HG03469 (cell line): ENCODE results near the gene GTF2IRD1.
"Not testable (repeated sequence)": the region's sequence is repeated elsewhere in the genome, so short reads cannot be mapped to it uniquely, and the experiment has no call there.

Experiments used
- ATAC-seq: cut with Tn5 transposase; IDR thresholded peaks from one replicate; pipeline ENCODE4 v1.9.1; 2021; ENCODE audit warnings: mild to moderate bottlenecking, moderate library complexity, moderate number of reproducible peaks; ENCODE audit not compliant: unreplicated experiment

The GTF2IRD1 gene

GRCh38 chr7:74453322-74454011 lies at the start of gene GTF2IRD1:
TSS of gene GTF2IRD1 (plus strand) at chr7:74453906. CDS start at chr7:74508081, 54,175 bp downstream.
- ATAC-seq: no peak

DNA sequence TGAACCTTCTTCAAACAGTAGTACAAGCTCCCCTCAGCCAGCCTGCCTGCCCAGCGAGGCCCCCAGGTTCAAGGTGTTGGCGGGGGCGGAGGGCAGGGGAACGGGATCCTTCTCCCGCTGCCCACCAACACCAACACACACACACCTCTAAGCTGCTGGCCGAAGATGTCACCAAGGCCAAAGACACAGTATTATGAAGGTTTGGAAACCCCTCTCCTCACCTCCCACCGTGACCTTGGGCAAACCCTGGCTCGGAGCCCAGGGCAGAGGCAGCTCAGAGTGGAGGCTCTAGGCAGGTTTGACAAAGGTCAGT lies 49.4 kb upstream of the GTF2IRD1 start:
- ATAC-seq: no peak

DNA sequence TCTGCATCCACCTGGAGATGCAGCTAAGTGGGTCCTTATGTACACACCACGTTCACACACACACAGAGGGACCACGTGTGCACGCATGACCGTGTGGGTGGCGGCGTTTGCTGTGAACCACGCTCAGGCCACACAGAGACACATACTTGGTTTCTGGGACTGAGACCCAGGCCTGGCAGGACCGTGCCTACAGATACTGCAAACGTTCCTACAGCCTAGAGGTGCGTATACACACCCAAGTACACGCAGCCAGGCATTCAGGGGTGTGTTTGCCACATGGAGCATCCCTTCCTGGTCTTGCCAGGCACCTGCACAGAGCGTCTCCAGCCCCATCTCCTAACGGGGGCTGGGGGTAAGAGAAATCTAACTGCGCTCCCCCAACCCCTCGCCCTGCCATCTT lies 49.0 kb upstream of the GTF2IRD1 start:
- no peak for ATAC-seq

DNA sequence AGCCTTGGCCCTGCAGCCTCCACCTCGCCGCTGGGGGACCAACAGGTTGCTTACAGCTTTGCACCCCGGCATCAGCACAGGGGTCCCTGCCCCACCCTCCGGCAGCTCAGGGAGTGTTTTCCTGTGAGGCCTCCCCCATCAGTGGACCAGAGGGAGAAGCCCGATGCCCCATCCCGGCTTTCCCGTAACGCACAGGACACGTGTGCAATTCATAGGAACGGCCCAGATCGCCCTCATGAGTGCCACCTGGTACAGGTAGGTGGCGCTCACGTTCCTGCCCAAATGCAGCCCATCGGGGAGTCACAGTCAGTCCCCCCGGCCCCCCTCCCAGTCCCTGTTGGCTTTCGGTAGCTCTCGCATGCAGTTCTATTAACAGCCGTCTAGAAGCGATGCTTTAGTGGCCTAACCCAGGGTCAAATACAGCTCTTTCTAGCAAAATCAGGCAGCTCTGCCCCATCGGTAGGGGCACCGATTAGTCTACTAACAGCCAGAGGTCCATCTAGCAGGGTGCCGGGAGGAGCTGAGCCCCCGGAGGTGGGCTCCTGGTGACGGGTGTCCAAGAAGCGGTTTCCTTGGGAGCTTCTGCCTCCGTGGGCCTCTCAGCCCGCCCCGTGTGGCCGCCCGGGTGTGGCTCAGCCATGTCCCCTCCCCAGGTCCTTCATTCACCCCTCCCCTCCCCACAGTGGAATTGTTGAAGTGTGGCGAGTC lies 48.4 kb upstream of the GTF2IRD1 start:
- ATAC-seq: no peak

GRCh38 chr7:74405899-74406512 lies 47.7 kb upstream of the GTF2IRD1 start:
- no peak for ATAC-seq

DNA sequence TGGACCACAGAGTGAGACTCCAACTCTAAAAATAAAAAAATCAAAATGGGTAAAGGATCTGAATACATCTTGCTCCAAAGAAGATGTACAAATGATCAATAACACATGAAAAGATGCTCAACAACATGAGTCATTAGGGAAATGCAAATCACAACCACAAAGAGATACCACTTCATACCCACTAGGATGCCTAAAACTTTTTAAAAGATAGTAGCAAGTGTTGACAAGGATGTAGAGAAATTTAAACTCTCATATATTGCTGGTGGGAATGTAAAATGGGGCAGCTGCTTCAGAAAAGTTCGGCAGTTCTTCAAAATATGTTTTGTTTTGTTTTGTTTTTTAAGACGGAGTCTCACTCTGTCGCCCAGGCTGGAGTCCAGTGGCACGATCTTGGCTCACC lies 45.7 kb upstream of the GTF2IRD1 start:
- ATAC-seq: no peak

DNA sequence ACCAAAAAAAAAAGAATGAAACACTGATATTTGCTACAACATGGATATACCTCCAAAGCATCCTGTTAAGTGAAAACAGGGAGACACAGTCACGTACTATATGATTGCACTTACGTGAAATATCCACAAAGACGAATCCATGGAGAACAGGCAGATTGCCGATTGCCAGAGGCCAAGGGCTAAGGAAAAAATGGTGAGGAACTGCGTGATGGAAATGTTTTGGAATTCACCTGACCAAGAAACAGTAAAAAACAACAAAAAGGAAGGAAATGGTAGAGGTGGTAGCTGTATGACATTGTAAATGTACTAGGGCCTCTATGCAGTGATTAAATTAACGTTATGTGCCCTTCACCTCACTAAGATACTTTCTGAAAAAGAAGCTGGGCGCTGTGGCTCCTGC lies 44.1 kb upstream of the GTF2IRD1 start:
- ATAC-seq: no peak

DNA sequence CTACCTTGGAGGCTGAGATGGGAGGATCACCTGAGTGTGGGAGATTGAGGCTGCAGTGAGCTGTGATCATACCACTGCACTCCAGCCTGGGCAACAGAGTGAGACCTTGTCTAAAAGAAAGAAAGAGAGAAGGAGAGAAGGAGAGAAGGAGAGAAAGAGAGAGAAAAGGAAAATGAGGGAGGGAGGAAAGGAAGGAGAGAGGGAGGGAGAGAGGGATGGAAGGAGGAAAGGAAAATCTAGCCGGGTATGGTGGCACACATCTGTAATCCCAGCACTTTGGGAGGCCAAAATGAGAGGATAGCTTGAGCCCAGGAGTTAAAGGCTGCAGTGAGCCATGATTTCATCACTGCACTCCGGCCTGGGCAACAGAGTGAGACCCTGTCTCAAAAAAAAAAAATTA lies 42.9 kb upstream of the GTF2IRD1 start:
- no peak for ATAC-seq

DNA sequence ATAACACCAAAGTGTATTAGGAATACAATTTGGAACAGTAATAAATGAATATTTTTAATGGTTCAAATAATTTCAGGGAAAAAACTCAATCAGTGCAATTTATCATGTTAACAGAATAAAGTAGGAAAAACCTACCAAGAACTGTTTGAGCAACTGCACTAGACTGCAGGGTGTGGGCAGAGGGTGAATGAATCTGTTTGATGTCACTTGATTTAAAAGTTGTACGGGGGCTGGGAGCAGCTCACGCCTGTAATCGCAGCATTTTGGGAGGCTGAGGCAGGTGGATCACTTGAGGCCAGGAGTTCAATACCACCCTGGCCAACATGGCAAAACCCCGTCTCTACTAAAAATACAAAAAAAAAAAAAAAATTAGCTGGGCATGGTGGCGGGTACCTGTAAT lies 42.1 kb upstream of the GTF2IRD1 start:
- ATAC-seq: not testable (repeated sequence)

GRCh38 chr7:74412056-74412455 lies 41.6 kb upstream of the GTF2IRD1 start:
- ATAC-seq: no peak

- ATAC-seq: no peak
Observed at GRCh38 chr7:74412603-74413002, 41.1 kb upstream of the GTF2IRD1 start.

DNA sequence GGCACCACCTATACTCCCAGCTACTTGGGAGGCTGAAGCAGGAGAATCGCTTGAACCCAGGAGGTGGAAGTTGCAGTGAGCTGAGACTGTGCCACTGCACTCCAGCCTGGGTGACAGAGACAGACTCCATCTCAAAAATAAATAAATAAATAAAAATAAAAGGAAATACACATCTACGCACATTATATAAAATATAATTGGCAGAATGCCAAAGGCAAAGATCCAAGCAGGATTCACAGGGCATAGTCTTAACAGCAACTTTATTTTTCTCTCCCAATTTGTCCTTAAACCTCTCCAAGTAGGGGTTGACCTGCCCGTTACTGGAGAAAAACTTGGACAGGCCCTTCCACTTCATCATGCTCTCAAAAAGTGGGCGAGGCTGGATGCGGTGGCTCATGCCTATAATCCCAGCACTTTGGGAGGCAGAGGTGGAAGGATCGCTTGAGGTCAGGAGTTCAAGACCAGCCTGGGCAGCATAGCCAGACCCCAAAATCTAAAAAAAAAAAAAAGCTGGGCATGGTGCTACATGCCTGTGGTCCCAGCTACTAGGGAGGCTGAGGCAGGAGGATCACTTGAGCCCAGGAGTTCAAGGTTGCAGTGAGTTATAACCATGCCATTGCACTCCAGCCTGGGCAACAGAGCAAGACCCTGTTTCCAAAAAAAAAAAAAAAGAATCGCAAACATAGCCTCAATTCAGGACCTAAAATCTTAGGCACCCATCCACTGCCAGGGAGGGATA lies 38.9 kb upstream of the GTF2IRD1 start:
- not testable (repeated sequence) for ATAC-seq

DNA sequence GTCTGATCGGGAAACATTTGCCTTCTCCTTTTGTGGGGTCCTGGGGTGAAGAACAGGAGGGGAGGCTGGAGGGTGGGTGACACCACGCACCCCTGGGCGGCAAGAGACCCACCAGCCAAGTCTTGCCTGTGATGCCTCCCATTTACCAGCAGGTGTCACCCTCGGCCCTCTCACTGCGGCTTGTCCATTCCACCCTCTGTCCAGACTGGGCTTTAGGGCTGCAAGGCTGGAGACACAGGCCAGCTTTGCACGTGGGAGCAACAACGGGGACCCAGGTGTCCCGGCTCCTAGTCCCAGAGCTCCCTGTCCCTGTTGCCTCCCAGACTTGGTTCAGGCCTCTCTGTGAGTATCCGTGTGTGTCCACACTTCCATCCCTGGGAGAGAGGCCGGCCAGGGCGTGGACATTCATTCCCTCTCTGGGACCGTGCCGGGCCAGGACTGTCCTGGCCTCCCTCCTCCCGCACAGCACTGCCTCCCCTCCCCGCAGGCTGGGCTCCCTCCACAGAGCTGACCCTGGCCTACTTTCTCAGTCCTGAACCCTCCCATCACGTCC lies 36.2 kb upstream of the GTF2IRD1 start:
- ATAC-seq: no peak

DNA sequence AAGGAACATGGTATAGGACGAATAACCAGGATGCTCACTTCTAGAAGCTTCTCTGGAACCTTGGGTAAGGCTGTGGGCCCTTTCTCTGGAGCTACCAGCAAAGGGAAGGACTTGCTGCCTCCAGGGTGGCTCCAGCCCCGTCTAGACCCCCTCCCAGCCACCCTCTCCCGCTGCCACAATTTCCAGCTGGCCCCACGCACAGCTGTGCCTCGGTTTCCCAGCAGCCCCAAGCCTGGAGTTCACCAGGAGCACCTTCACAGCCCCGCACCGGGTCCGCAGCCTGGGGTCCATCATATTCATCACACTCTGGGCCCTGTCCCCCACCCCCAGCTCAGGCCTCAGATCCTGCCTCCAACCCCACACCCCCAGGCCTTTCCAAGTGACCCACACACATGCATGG lies 35.6 kb upstream of the GTF2IRD1 start:
- ATAC-seq: no peak

DNA sequence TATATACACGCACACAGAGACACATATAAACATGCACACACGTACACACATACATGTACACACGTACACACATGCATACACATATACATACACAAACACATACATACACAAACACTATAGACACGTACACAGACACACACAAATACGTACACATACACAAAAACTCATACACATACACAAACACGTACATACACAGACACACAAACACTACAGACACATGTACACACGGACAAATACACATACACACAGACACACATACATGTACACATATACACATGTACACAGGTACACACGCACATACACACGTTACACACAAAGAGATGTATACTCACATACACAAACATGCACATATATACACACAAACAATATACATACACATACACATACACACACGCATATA lies 35.2 kb upstream of the GTF2IRD1 start:
- ATAC-seq: no peak

GRCh38 chr7:74419232-74419631 lies 34.5 kb upstream of the GTF2IRD1 start:
- not testable (repeated sequence) for ATAC-seq

GRCh38 chr7:74420006-74420405 lies 33.7 kb upstream of the GTF2IRD1 start:
- ATAC-seq: no peak

GRCh38 chr7:74424291-74424880 lies 29.3 kb upstream of the GTF2IRD1 start:
- ATAC-seq: no peak

GRCh38 chr7:74428023-74428422 lies 25.7 kb upstream of the GTF2IRD1 start:
- ATAC-seq: no peak

- ATAC-seq: no peak
Observed at GRCh38 chr7:74429153-74429747, 24.5 kb upstream of the GTF2IRD1 start.
